Activated CD4-positive, alpha-beta T cell treated with anti-CD3 and anti-CD28 coated beads, Interleukin-2, amount 50 U/mL, for 16 hours (primary cell): ENCODE results near the gene PEX5.
"Not testable (repeated sequence)": the region's sequence is repeated elsewhere in the genome, so short reads cannot be mapped to it uniquely, and the experiment has no call there.

Source experiments
- DNase-seq: peaks from one replicate; pipeline ENCODE4 v3.0.0-alpha.2; 2020

Gene PEX5

GRCh38 chr12:7219599-7220243, 30.2 kb downstream of the PEX5 start:
- peak; percentile 71 for DNase-seq

GRCh38 chr12:7221486-7221885, 32.0 kb downstream of the PEX5 start:
- no peak for DNase-seq

- no peak for DNase-seq
These were observed 40.3 kb downstream of the PEX5 start for GRCh38 chr12:7229741-7230140.

GRCh38 chr12:7241404-7242005, 52.0 kb downstream of the PEX5 start:
- DNase-seq, result no peak

GRCh38 chr12:7242176-7243101, 53.0 kb downstream of the PEX5 start:
- DNase-seq, result no peak

- DNase-seq, result not testable (repeated sequence)
These were observed 62.0 kb downstream of the PEX5 start for GRCh38 chr12:7251328-7251996.

GRCh38 chr12:7259060-7259459, 69.6 kb downstream of the PEX5 start:
- no peak for DNase-seq
